ENCODE measurements around the gene EGFR. TPM values are rescaled to one million over a fixed set of nuclear protein-coding genes. Genes with fewer than 3 reads are reported as not detected.

Gene EGFR
- polyA plus RNA-seq, 2 of the 4 experiments (the other 2 are of a cell fraction), result 59.5 to 63.8 TPM

GRCh38 chr7:55252386-55252785 is 233.6 kb downstream of the EGFR start (continued):
- TF ChIP-seq EHF (CRISPR knock-in tag; IDR thresholded peaks at IDR 0.05) (no peak), EHMT2 (IDR thresholded peaks at IDR 0.05; ENCODE audit: low read depth) (no peak)

- ATAC-seq (no peak), FAIRE-seq (no peak), DNase-seq (ENCODE audit: low read depth in 1 of 2, low spot score in 1 of 2) (no peak)
- H3K4me3 ChIP-seq, result no peak overlapping the region
- no peak overlapping the region for H3K4me2 ChIP-seq
- no peaks in the 10 kb centered on the region for H3K9me3 ChIP-seq
- no peak for TF ChIP-seq KDM1A (IDR thresholded peaks at IDR 0.05; ENCODE audit: low read depth)
- no peak for TF ChIP-seq ZNF302 (CRISPR knock-in tag; IDR thresholded peaks at IDR 0.05)
- TF ChIP-seq RAD21 (conservative IDR thresholded peaks at IDR 0.05 in 1 of 2, IDR thresholded peaks at IDR 0.05 in 1 of 2), result no peak
- TF ChIP-seq RCOR1 (IDR thresholded peaks at IDR 0.05; ENCODE audit: low read depth, low read length), result no peak
- no peak for TF ChIP-seq FOXS1 (CRISPR knock-in tag; IDR thresholded peaks at IDR 0.05)
- no peak for TF ChIP-seq ATOH8 (CRISPR knock-in tag; IDR thresholded peaks at IDR 0.05; ENCODE audit: low read depth)
- TF ChIP-seq FOSL2 (IDR thresholded peaks at IDR 0.05), result no peak
- no peak for TF ChIP-seq FOSL2 (CRISPR knock-in tag; IDR thresholded peaks at IDR 0.05)
- no peak for TF ChIP-seq NR3C1 (IDR thresholded peaks at IDR 0.05)
- TF ChIP-seq BHLHE40 (IDR thresholded peaks at IDR 0.05; ENCODE audit: low read depth, low read length), result no peak
- TF ChIP-seq NFE2L2 (conservative IDR thresholded peaks at IDR 0.05; ENCODE audit: low read length), result no peak
- TF ChIP-seq BCL3 (IDR thresholded peaks at IDR 0.05), result no peak
- no peak for TF ChIP-seq ZC3H11A (IDR thresholded peaks at IDR 0.05)
- no peak for TF ChIP-seq TP53 (CRISPR knock-in tag; IDR thresholded peaks at IDR 0.05)
- no peak for TF ChIP-seq CTCF (IDR thresholded peaks at IDR 0.05)
- TF ChIP-seq ZSCAN20 (CRISPR knock-in tag; IDR thresholded peaks at IDR 0.05), result no peak
- TF ChIP-seq MYC (IDR thresholded peaks at IDR 0.05; ENCODE audit: borderline replicate concordance, low read length), result no peak
- no peak for TF ChIP-seq ESRRA (IDR thresholded peaks at IDR 0.05; ENCODE audit: borderline replicate concordance, low read length)
- 92% methylated on average over 3 of the region's 3 CpGs for WGBS (ENCODE audit: missing lambda C conversion rate)
- CTCF ChIA-PET, result interaction anchor here (1.1 to 12.6 kb wide), 13 partner anchors 14 to 479 kb away, joined by 3 to 742 read pairs (median 24); partner anchors contain the start of gene SEC61G
- peaks cover 7% of the 10 kb centered on the region; the same call in 1 of the 3 replicates for H3K4me1 ChIP-seq
- POLR2A ChIA-PET, result no interaction called here
- H3K27ac ChIP-seq, result no peak overlapping the region
Observed at GRCh38 chr7:55253188-55253587, 234.4 kb downstream of the EGFR start.

- CTCF ChIA-PET, result interaction anchor here (0.7 to 12.6 kb wide), 83 partner anchors 10 to 511 kb away, joined by 3 to 742 read pairs (median 7); partner anchors contain the start of genes EGFR, LANCL2 and SEC61G
- Histone ChIP-seq H3K4me1 (peaks cover 7% of the 10 kb centered on the region; the same call in 1 of the 3 replicates), H3K9me3 (no peaks in the 10 kb centered on the region), H3K4me3 (peak overlapping the region; percentile 69), H3K4me2 (peak overlapping the region; percentile 96), H3K27ac (peak overlapping the region; percentile 91 to 95)
- no peak; a peak in 1 of 6 replicates for ATAC-seq
- WGBS (ENCODE audit: missing lambda C conversion rate), result 65% methylated on average over 19 of the region's 21 CpGs
- no peak for FAIRE-seq
- POLR2A ChIA-PET, result interaction anchor here (0.9 to 2.3 kb wide), 4 partner anchors 465 to 495 kb away, joined by 5 to 12 read pairs (median 8); partner anchors contain the start of gene SEC61G
- TF ChIP-seq CHD2 (IDR thresholded peaks at IDR 0.05; ENCODE audit: low read length, partially characterized antibody), result no peak
- no peak for TF ChIP-seq MYC (IDR thresholded peaks at IDR 0.05; ENCODE audit: borderline replicate concordance, low read length)
- no peak for TF ChIP-seq MAZ (IDR thresholded peaks at IDR 0.05; ENCODE audit: borderline replicate concordance, low read depth, low read length)
- no peak for TF ChIP-seq HEYL (CRISPR knock-in tag; IDR thresholded peaks at IDR 0.05)
- TF ChIP-seq RAD21 (conservative IDR thresholded peaks at IDR 0.05 in 1 of 2, IDR thresholded peaks at IDR 0.05 in 1 of 2), result no peak
- TF ChIP-seq MAFK (IDR thresholded peaks at IDR 0.05; ENCODE audit: partially characterized antibody), result no peak
- TF ChIP-seq BHLHE40 (IDR thresholded peaks at IDR 0.05; ENCODE audit: low read depth, low read length), result no peak
- TF ChIP-seq PBX3 (IDR thresholded peaks at IDR 0.05), result no peak
- TF ChIP-seq SMC3 (IDR thresholded peaks at IDR 0.05), result no peak
- DNase-seq (ENCODE audit: low read depth in 1 of 2, low spot score in 1 of 2), result no peak
Observed at GRCh38 chr7:55254242-55254595, 235.4 kb downstream of the EGFR start.

Data from A549 (cell line).